ENCODE data around the gene TPST1.
"Not testable (repeated sequence)": the region's sequence is repeated elsewhere in the genome, so short reads cannot be mapped to it uniquely, and the experiment has no call there.

DNA sequence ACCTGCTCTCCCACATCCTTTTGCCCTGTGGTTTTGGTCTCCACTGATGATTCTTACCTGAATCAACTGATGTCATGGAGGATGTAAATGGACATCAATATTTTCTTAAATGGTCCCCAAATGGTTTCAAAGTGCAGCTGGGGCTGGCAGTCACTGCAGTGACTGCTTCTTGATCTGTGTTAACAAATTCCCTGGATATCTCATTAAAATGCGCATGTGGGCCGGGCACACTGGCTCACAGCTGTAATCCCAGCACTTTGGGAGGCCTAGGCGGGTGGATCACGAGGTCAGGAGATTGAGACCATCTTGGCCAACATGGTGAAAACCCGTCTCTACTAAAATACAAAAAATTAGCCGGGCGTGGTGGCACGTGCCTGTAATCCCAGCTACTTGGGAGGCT, 30.1 kb upstream of the TPST1 start:
- TF ChIP-seq CTCF (IDR thresholded peaks at IDR 0.05 in 4 of 5, conservative IDR thresholded peaks at IDR 0.05 in 1 of 5); POLR2A (IDR thresholded peaks at IDR 0.05): not testable (repeated sequence)
